Measurements from ENCODE around the gene PRR23E. TPM values are rescaled to one million over a fixed set of nuclear protein-coding genes. Genes with fewer than 3 reads are reported as not detected.
A peak's percentile ranks its signal among the peaks of the same experiment; 100 is the strongest.

Gene PRR23E
- total RNA-seq, 1 donor from 2014 or later = not detected

DNA sequence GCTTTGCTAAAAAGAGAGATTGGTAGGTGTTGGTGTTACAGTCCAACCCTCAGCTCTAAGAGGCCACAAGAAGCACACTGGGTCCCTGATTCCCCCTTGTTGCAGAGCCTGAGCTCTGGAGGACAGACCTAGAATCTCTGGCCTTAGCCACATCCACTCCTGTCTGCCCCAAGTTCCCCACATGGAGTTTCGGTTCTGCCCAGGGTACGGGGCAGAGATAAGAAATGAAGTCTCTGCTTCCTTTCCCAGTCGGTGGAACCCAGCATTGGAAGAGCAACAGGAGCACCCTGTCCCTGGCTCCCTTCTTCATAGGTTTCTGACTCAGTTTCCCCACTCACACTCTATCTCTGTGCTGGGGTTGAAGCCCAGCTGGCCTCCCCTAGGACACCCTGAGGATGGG is 13.2 kb downstream of the PRR23E start:
- Mint-ChIP-seq H3K9me3 (no peaks in the 10 kb centered on the region), H3K4me3 (no peak overlapping the region), H3K4me1 (ENCODE audit: unreplicated experiment) (no peaks in the 10 kb centered on the region), H3K27ac (no peak overlapping the region), H3K36me3 (no peaks in the 10 kb centered on the region), H3K27me3 (peaks cover 13% of the 10 kb centered on the region)
- no peak for TF ChIP-seq CTCF (conservative IDR thresholded peaks at IDR 0.05)
- DNase-seq (ENCODE audit: extremely low spot score, unreplicated experiment) = no peak

DNA sequence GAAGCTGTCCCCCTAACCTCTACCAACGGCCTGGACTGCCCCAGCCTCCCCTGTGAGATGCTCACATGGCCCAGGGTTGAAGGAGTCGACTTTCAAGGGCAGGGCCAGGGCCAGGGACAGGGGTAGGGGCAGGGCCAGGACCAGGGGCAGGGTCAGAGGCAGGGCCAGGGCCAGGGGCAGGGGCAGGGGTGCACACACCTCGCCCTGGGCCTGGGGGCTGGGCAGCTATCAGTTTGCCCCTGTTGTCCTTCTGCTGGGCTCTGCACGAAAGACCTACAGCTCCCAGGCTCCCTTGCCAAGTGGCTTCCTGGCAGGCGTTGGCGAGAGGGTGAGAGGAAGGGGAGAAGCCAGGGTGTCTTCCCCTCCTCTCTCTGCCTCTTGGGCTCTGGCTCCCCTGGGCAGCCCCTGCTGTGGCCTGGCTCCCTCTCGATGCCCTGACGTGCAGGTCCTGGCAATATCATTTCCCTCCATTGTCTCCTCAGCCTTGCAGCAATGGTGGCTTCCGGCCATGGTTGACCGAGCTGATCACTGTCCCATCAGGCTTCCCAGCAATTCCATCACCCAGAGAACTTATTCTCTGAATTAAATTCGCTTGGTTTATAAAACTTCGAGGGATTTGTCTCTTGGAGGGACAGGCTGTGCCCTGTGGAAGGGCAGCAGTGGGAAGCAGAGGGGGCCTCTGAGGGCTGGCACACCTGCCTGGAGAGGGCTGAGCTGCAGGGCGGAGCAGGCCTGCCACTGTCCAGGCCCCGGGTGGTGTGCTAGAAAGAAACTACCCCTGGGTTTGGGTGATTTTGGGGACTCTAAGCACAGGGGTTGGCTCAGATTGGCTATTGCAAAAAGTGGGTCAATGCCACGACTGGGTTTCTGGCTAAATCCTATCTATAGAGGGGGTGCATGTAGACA is 13.9 kb downstream of the PRR23E start:
- H3K27ac Mint-ChIP-seq = no peak overlapping the region

DNA sequence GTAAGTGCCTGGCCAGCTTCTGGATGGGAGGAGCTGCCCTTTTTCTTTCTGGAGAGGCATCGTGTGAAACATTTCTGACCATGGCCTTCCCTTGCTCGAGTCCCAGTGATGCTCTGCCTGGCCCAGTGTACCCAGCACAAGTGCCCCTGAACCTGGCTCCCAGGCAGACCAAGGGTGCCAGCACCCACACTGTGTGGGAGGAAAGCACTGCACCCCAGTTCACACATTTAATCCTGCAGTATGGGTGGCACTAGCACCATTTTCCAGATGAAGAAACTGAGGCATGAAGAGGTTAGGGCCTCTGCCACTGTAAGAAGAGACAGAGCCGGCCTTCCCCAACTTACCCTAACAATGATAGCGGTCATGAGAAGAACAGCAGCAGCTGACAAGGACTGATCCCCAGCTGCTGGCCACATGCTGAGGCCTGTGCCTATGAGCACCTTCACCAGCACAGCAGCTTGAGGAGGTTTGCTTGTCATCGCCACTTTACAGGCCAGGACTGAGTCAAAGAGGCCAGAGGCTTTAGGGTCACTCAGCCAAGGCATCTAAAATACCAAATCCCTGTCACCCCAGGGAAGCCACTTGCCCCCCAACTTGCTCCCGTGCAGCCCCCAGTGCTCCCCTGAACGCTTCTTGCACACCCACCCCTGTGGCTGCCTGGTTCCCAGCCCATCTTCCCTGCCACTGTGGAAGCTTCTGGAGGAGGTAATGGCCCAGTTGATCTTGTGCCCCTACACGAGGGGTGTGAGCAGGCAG is 15.0 kb downstream of the PRR23E start:
- no peaks in the 10 kb centered on the region for H3K9me3 Mint-ChIP-seq
- no peak for TF ChIP-seq CTCF (conservative IDR thresholded peaks at IDR 0.05)
- H3K27me3 Mint-ChIP-seq = peaks cover 6% of the 10 kb centered on the region
- peak; percentile 48 for DNase-seq (ENCODE audit: extremely low spot score, unreplicated experiment)
- H3K4me1 Mint-ChIP-seq (ENCODE audit: unreplicated experiment) = no peaks in the 10 kb centered on the region
- no peak overlapping the region for H3K4me3 Mint-ChIP-seq
- no peak overlapping the region for H3K27ac Mint-ChIP-seq
- no peaks in the 10 kb centered on the region for H3K36me3 Mint-ChIP-seq

More for the DNA sequence above, 13.9 kb downstream of the PRR23E start:
- H3K4me1 Mint-ChIP-seq (ENCODE audit: unreplicated experiment) = no peaks in the 10 kb centered on the region
- H3K9me3 Mint-ChIP-seq = no peaks in the 10 kb centered on the region
- DNase-seq (ENCODE audit: extremely low spot score, unreplicated experiment) = peak; percentile 58
- peaks cover 10% of the 10 kb centered on the region for H3K27me3 Mint-ChIP-seq
- no peaks in the 10 kb centered on the region for H3K36me3 Mint-ChIP-seq
- no peak for TF ChIP-seq CTCF (conservative IDR thresholded peaks at IDR 0.05)
- H3K4me3 Mint-ChIP-seq = no peak overlapping the region

- no peaks in the 10 kb centered on the region for H3K4me1 Mint-ChIP-seq (ENCODE audit: unreplicated experiment)
- no peak overlapping the region for H3K4me3 Mint-ChIP-seq
- no peak overlapping the region for H3K27ac Mint-ChIP-seq
- TF ChIP-seq CTCF (conservative IDR thresholded peaks at IDR 0.05) = no peak
- no peak for DNase-seq (ENCODE audit: extremely low spot score, unreplicated experiment)
- no peaks in the 10 kb centered on the region for H3K36me3 Mint-ChIP-seq
- H3K27me3 Mint-ChIP-seq = peaks cover 6% of the 10 kb centered on the region
- H3K9me3 Mint-ChIP-seq = no peaks in the 10 kb centered on the region
These were observed 15.7 kb downstream of the PRR23E start for GRCh38 chr3:127208483-127209100.

DNA sequence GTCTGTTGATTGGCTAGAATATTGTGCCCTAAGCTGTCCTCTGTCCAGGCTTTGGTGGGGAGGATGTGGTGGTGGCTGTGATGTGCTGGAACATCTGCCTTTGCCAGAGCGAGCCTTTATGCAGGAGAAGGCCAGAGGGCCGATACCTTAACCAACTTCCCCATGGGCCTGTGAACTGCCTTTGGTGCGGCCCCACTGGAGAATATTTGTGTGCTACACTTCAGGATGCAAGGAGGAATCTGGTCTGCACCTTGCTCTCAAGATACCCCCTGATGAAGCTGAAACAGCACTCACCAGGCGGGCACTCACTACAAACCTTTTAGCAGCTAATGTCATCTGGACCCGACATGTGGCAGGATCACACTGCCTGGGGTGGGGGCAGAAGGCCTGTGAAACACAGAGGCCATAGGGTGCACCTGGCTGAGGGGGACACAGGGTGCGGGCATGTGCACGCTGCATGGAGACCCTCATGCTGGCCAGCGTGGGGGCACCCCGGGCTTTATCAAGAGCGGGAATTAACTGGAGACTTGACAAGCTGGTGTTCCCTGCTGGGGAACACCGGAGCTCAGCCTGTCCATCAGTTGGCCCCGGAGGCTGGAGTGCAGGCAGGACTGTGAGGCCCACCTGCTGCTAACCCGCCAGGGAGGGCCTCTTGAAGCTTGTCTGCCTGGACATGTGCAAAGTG is 16.4 kb downstream of the PRR23E start:
- H3K4me3 Mint-ChIP-seq = no peak overlapping the region
- no peaks in the 10 kb centered on the region for H3K4me1 Mint-ChIP-seq (ENCODE audit: unreplicated experiment)
- peaks cover 5% of the 10 kb centered on the region for H3K27me3 Mint-ChIP-seq
- H3K9me3 Mint-ChIP-seq = no peaks in the 10 kb centered on the region
- TF ChIP-seq CTCF (conservative IDR thresholded peaks at IDR 0.05) = no peak
- H3K36me3 Mint-ChIP-seq = no peaks in the 10 kb centered on the region
- DNase-seq (ENCODE audit: extremely low spot score, unreplicated experiment) = peak; percentile 58
- no peak overlapping the region for H3K27ac Mint-ChIP-seq
